ENCODE data around the gene PSMG2. TPM values are rescaled to one million over a fixed set of nuclear protein-coding genes. Genes with fewer than 3 reads are reported as not detected.

Gene PSMG2
- total RNA-seq, 2 donors from 2014 or later: 65.5 to 70.2 TPM

GRCh38 chr18:12767580-12768155, 64.8 kb downstream of the PSMG2 start:
- no peak overlapping the region for H3K4me3 Mint-ChIP-seq

GRCh38 chr18:12768625-12769024, 65.8 kb downstream of the PSMG2 start:
- Histone ChIP-seq H3K36me3 (ENCODE audit: control insufficient read depth, insufficient read depth, low read length) (no peaks in the 10 kb centered on the region), H3K4me1 (ENCODE audit: control insufficient read depth, insufficient read depth, low read length) (peaks cover 9% of the 10 kb centered on the region), H3K27ac (ENCODE audit: low read depth, low read length) (no peak overlapping the region), H3K4me3 (ENCODE audit: low read length) (no peak overlapping the region), H3K9ac (ENCODE audit: extremely low read depth, low read length, poor library complexity, severe bottlenecking) (no peak overlapping the region), H3K9me3 (ENCODE audit: control insufficient read depth, low read length) (no peaks in the 10 kb centered on the region), H3K27me3 (ENCODE audit: control insufficient read depth, insufficient read depth, low read length, poor library complexity, severe bottlenecking) (no peaks in the 10 kb centered on the region)
- no peak for DNase-seq
- Mint-ChIP-seq H3K27ac (no peak overlapping the region), H3K9me3 (no peaks in the 10 kb centered on the region), H3K4me3 (no peak overlapping the region), H3K36me3 (ENCODE audit: low read depth) (no peaks in the 10 kb centered on the region), H3K27me3 (ENCODE audit: insufficient read depth) (no peaks in the 10 kb centered on the region), H3K4me1 (peaks cover 9% of the 10 kb centered on the region)
- WGBS, 2 experiments (ENCODE audit: insufficient coverage in 1 of 2, insufficient read length in 1 of 2): 92 to 100% methylated on average over 2 to 3 of the region's 3 CpGs
- TF ChIP-seq CTCF (conservative IDR thresholded peaks at IDR 0.05): no peak

More at GRCh38 chr18:12767580-12768155, 64.8 kb downstream of the PSMG2 start:
- Mint-ChIP-seq H3K27ac (no peak overlapping the region), H3K36me3 (ENCODE audit: low read depth) (no peaks in the 10 kb centered on the region), H3K4me1 (peaks cover 9% of the 10 kb centered on the region), H3K9me3 (no peaks in the 10 kb centered on the region), H3K27me3 (ENCODE audit: insufficient read depth) (no peaks in the 10 kb centered on the region)
- no peaks in the 10 kb centered on the region for H3K36me3 ChIP-seq (ENCODE audit: control insufficient read depth, insufficient read depth, low read length)
- no peaks in the 10 kb centered on the region for H3K27me3 ChIP-seq (ENCODE audit: control insufficient read depth, insufficient read depth, low read length, poor library complexity, severe bottlenecking)
- 87% methylated on average over 9 of the region's 9 CpGs; no CpG with 5 or more reads in 1 of the 2 experiments for WGBS, 2 experiments (ENCODE audit: insufficient coverage in 1 of 2, insufficient read length in 1 of 2)
- no peak for TF ChIP-seq CTCF (conservative IDR thresholded peaks at IDR 0.05)
- H3K9me3 ChIP-seq (ENCODE audit: control insufficient read depth, low read length): no peaks in the 10 kb centered on the region
- H3K4me3 ChIP-seq (ENCODE audit: low read length): no peak overlapping the region
- H3K27ac ChIP-seq (ENCODE audit: low read depth, low read length): no peak overlapping the region
- DNase-seq: no peak
- peaks cover 9% of the 10 kb centered on the region for H3K4me1 ChIP-seq (ENCODE audit: control insufficient read depth, insufficient read depth, low read length)
- no peak overlapping the region for H3K9ac ChIP-seq (ENCODE audit: extremely low read depth, low read length, poor library complexity, severe bottlenecking)

GRCh38 chr18:12769136-12769535, 66.3 kb downstream of the PSMG2 start:
- TF ChIP-seq CTCF (conservative IDR thresholded peaks at IDR 0.05): no peak
- Mint-ChIP-seq H3K27ac (no peak overlapping the region), H3K9me3 (no peaks in the 10 kb centered on the region), H3K36me3 (ENCODE audit: low read depth) (no peaks in the 10 kb centered on the region), H3K27me3 (ENCODE audit: insufficient read depth) (no peaks in the 10 kb centered on the region), H3K4me3 (no peak overlapping the region), H3K4me1 (peaks cover 9% of the 10 kb centered on the region)
- no peak overlapping the region for H3K4me3 ChIP-seq (ENCODE audit: low read length)
- 87 to 100% methylated on average over 2 to 3 of the region's 3 CpGs for WGBS, 2 experiments (ENCODE audit: insufficient coverage in 1 of 2, insufficient read length in 1 of 2)
- H3K27ac ChIP-seq (ENCODE audit: low read depth, low read length): no peak overlapping the region
- no peak overlapping the region for H3K9ac ChIP-seq (ENCODE audit: extremely low read depth, low read length, poor library complexity, severe bottlenecking)
- no peaks in the 10 kb centered on the region for H3K27me3 ChIP-seq (ENCODE audit: control insufficient read depth, insufficient read depth, low read length, poor library complexity, severe bottlenecking)
- peaks cover 9% of the 10 kb centered on the region for H3K4me1 ChIP-seq (ENCODE audit: control insufficient read depth, insufficient read depth, low read length)
- no peaks in the 10 kb centered on the region for H3K36me3 ChIP-seq (ENCODE audit: control insufficient read depth, insufficient read depth, low read length)
- H3K9me3 ChIP-seq (ENCODE audit: control insufficient read depth, low read length): no peaks in the 10 kb centered on the region
- DNase-seq: no peak
